ENCODE data around the gene GIGYF1.

GRCh38 chr7:100665168-100665726, 28.8 kb downstream of the GIGYF1 start:
- TF ChIP-seq CTCF (optimal IDR thresholded peaks at IDR 0.05 in 1 of 3, IDR thresholded peaks at IDR 0.05 in 1 of 3, conservative IDR thresholded peaks at IDR 0.05 in 1 of 3; ENCODE audit: extremely low read depth in 1 of 3, insufficient read depth in 2 of 3, low read length in 3 of 3) (no peak), EZH2 (IDR thresholded peaks at IDR 0.05; ENCODE audit: low read length) (no peak)
